ENCODE measurements around the gene C4orf50.
"Not testable (repeated sequence)": the region's sequence is repeated elsewhere in the genome, so short reads cannot be mapped to it uniquely, and the experiment has no call there.

Gene C4orf50

GRCh38 chr4:5858020-5858769 is 160.0 kb downstream of the C4orf50 start:
- DNase-seq (ENCODE audit: low read depth) = no peak

- no peak for DNase-seq (ENCODE audit: low read depth)
These were observed 161.0 kb downstream of the C4orf50 start for GRCh38 chr4:5857199-5857598.

DNA sequence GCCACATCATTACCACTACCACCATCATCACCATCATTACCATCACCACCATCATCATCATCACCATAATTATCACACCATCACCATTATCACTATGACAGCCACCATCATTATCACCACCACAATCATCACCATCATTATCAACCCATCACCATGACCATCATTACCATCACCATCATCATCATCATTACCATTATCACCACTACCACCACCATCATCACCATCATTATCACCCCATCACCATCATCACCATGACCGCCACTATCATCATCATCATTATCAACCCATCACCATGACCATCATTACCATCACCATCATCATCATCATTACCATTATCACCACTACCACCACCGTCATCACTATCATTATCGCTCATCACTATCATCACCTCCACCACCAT is 161.9 kb downstream of the C4orf50 start:
- not testable (repeated sequence) for DNase-seq (ENCODE audit: low read depth)

GRCh38 chr4:5854929-5855328 is 163.3 kb downstream of the C4orf50 start:
- DNase-seq (ENCODE audit: low read depth) = no peak

- no peak for DNase-seq (ENCODE audit: low read depth)
These were observed 165.6 kb downstream of the C4orf50 start for GRCh38 chr4:5852523-5853202.

GRCh38 chr4:5851637-5852301 is 166.5 kb downstream of the C4orf50 start:
- no peak for DNase-seq (ENCODE audit: low read depth)

Data from stimulated activated CD8-positive, alpha-beta memory T cell treated with anti-CD3 and anti-CD28 coated beads, Interleukin-12 subunit alpha, Interleukin-12 subunit beta, amount 100 ng/mL, for 1 hour (primary cell).